Breast epithelium (tissue), 3 donors: ENCODE data around the gene USH1G.

ENCODE experiments used
- POLR2A ChIP-seq: fragments of 450-650 bp; IDR thresholded peaks from one replicate; pipeline ENCODE4 v1.6.1; 2016; ENCODE audit warnings: antibody characterized with exemption, mild to moderate bottlenecking, moderate library complexity
- TF ChIP-seq, protein P1 (sequence below), 3 donors: fragments of 450-650 bp; IDR thresholded peaks; one replicate each; pipeline ENCODE4 v1.5.1; 2016 to 2017; ENCODE audit warnings: antibody characterized with exemption in 3 of 3, mild to moderate bottlenecking in 3 of 3, moderate library complexity in 3 of 3

DNA sequence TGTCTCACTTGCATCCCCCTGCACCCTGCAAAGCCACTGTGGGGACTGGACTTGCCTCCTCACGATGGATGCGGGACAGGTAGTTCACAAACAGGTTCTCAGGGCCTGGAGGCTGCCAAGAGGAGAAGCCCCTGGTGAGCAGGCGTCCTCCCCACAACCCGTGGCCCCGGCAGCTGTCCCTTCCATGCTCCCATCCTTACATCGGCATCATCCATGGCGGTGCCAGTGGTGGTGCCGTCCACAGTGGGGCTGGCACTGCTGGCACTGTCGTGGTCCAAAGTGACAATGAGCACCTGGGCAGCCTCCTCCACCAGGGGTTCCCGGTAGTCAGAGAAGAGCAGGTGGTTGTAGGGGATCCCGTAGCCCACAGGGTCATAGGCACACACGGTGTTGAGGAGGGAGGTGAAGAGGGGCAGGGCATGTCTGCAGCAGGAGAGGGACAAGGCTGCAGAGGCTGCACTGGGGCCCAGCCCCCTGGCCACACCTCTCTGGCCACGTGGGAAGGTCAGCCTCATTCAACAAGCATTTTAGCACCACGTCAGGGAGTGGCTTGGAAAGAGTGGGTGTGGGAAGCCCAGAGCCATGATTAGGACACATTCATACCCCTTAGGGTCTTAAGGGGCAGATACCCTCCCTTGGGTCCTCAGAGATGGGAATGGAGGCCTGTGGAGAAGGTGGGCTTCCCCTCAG, 36.9 kb upstream of the USH1G start:
- TF ChIP-seq, protein P1, sequence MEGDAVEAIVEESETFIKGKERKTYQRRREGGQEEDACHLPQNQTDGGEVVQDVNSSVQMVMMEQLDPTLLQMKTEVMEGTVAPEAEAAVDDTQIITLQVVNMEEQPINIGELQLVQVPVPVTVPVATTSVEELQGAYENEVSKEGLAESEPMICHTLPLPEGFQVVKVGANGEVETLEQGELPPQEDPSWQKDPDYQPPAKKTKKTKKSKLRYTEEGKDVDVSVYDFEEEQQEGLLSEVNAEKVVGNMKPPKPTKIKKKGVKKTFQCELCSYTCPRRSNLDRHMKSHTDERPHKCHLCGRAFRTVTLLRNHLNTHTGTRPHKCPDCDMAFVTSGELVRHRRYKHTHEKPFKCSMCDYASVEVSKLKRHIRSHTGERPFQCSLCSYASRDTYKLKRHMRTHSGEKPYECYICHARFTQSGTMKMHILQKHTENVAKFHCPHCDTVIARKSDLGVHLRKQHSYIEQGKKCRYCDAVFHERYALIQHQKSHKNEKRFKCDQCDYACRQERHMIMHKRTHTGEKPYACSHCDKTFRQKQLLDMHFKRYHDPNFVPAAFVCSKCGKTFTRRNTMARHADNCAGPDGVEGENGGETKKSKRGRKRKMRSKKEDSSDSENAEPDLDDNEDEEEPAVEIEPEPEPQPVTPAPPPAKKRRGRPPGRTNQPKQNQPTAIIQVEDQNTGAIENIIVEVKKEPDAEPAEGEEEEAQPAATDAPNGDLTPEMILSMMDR (IDR thresholded peaks at IDR 0.05) = no peak
- TF ChIP-seq POLR2A = no peak
